Astrocyte (in vitro differentiated cells and primary cell): ENCODE results near the gene ETHE1.

Experiments used
- EZH2 ChIP-seq: IDR thresholded peaks from 2 replicates; pipeline ENCODE4 v1.6.1; 2012; ENCODE audit warnings: mild to moderate bottlenecking, low read length, inconsistent platforms; ENCODE audit not compliant: insufficient read depth
- TF ChIP-seq, protein P1 (sequence below): IDR thresholded peaks from 2 replicates; pipeline ENCODE4 v1.5.1; 2011; ENCODE audit warnings: low read depth, mild to moderate bottlenecking, inconsistent platforms, low read length, moderate library complexity; ENCODE audit not compliant: insufficient read depth

DNA sequence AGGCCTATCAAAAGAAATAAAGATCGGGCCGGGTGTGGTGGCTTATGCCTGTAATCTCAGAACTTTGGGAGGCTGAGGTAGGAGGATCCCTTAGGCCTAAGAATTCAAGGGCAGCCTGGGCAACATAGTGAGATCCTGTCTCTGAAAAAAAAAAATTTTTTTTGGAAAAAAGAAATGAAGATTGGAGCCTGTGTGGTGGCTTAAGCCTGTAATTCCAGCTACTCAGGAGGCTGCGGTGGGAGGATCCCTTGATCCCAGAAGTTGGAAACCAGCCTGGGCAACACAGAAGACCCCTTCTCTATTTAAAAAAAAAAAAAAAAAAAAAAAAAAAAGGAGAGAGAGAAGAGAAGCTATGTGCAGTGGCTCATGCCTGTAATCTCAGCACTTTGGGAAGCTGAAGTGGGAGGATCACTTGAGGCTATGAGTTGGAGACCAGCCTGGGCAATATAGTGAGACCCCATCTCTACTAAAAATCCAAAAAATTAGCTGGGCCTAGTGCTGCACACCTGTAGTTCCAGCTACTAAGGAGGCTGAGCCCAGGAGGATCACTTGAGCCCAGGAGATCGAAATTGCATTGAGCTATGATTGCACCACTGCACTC is 46.9 kb downstream of the ETHE1 start:
- TF ChIP-seq EZH2 = no peak
- TF ChIP-seq, protein P1, sequence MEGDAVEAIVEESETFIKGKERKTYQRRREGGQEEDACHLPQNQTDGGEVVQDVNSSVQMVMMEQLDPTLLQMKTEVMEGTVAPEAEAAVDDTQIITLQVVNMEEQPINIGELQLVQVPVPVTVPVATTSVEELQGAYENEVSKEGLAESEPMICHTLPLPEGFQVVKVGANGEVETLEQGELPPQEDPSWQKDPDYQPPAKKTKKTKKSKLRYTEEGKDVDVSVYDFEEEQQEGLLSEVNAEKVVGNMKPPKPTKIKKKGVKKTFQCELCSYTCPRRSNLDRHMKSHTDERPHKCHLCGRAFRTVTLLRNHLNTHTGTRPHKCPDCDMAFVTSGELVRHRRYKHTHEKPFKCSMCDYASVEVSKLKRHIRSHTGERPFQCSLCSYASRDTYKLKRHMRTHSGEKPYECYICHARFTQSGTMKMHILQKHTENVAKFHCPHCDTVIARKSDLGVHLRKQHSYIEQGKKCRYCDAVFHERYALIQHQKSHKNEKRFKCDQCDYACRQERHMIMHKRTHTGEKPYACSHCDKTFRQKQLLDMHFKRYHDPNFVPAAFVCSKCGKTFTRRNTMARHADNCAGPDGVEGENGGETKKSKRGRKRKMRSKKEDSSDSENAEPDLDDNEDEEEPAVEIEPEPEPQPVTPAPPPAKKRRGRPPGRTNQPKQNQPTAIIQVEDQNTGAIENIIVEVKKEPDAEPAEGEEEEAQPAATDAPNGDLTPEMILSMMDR = no peak
